ENCODE measurements around the gene ARHGEF12. TPM values are rescaled to one million over a fixed set of nuclear protein-coding genes. Genes with fewer than 3 reads are reported as not detected.

Gene ARHGEF12
- total and polyA plus RNA-seq, 4 donors: 19.0 to 243 (median 55.6) TPM

DNA sequence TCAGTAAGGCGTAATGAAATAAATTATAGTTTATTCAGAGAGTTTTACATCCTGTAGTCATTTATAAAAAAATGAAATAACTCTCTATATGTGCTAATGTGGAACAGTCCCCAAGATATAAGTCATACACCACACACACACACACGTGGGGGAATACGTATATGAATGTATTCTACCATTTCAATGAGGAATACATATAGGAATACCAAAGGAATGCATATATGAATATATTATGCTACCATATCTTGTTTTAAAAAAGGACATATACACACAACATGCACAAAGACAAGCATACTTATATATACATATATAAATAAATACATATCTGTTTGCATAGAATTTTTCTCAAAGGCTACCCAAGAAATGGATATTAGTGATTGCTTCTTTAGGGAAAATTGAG is 135.8 kb downstream of the ARHGEF12 start:
- DNase-seq (no peak), ATAC-seq (ENCODE audit: insufficient read depth, low FRiP score) (no peak)
- Histone ChIP-seq H3K27ac (ENCODE audit: low read depth in 1 of 2, low read length in 1 of 2) (no peak overlapping the region), H3K27me3 (ENCODE audit: control insufficient read depth in 3 of 3, insufficient read depth in 3 of 3, low read length in 2 of 3) (no peaks in the 10 kb centered on the region), H3K36me3 (ENCODE audit: control insufficient read depth in 4 of 4, insufficient read depth in 4 of 4, low read length in 4 of 4) (peaks cover 13 to 44% (median 36%) of the 10 kb centered on the region in 4 donors), H3K9ac (ENCODE audit: insufficient read depth in 1 of 2, low read length in 2 of 2) (no peak overlapping the region), H3K9me3 (ENCODE audit: control insufficient read depth in 4 of 4, insufficient read depth in 3 of 4, low read length in 3 of 4) (no peaks in the 10 kb centered on the region), H3K4me3 (no peak overlapping the region), H3K4me1 (ENCODE audit: control insufficient read depth in 5 of 5, insufficient read depth in 5 of 5, low read length in 5 of 5) (no peaks in the 10 kb centered on the region)
- no peak for TF ChIP-seq CTCF (IDR thresholded peaks at IDR 0.05; ENCODE audit: control extremely low read depth, extremely low read depth)
- 94 to 98% methylated on average over 3 of the region's 3 CpGs for WGBS, 2 donors

DNA sequence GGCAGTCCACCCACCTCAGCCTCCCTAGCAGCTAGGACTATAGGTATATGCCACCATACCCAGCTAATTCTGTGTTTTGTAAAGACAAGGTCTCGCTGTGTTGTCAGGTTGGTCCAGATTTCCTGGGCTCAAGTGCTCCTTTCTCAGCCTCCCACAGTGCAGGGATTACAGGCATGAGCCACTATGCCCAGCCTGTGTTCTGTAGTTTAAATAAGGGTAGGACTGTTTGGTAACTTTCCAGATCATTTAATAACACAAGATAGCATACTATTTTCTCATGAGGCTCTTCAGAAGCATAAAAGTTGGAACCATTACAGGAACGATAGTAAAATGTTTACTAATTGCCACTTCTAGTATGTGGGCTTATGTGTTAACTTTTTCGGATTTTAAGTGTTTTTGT is 137.3 kb downstream of the ARHGEF12 start:
- Histone ChIP-seq H3K27ac (ENCODE audit: low read depth in 1 of 2, low read length in 1 of 2) (no peak overlapping the region), H3K4me3 (no peak overlapping the region), H3K36me3 (ENCODE audit: control insufficient read depth in 4 of 4, insufficient read depth in 4 of 4, low read length in 4 of 4) (peaks cover 8 to 46% (median 39%) of the 10 kb centered on the region in 4 donors), H3K9me3 (ENCODE audit: control insufficient read depth in 4 of 4, insufficient read depth in 3 of 4, low read length in 3 of 4) (no peaks in the 10 kb centered on the region), H3K9ac (ENCODE audit: insufficient read depth in 1 of 2, low read length in 2 of 2) (no peak overlapping the region), H3K4me1 (ENCODE audit: control insufficient read depth in 5 of 5, insufficient read depth in 5 of 5, low read length in 5 of 5) (no peaks in the 10 kb centered on the region), H3K27me3 (ENCODE audit: control insufficient read depth in 3 of 3, insufficient read depth in 3 of 3, low read length in 2 of 3) (no peaks in the 10 kb centered on the region)
- DNase-seq (no peak), ATAC-seq (ENCODE audit: insufficient read depth, low FRiP score) (no peak)
- WGBS, 2 donors: 83 to 88% methylated on average over 3 of the region's 3 CpGs
- no peak for TF ChIP-seq CTCF (IDR thresholded peaks at IDR 0.05; ENCODE audit: control extremely low read depth, extremely low read depth)

GRCh38 chr11:120482149-120482548 is 145.9 kb downstream of the ARHGEF12 start:
- H3K9ac ChIP-seq (ENCODE audit: insufficient read depth in 1 of 2, low read length in 2 of 2): no peak overlapping the region
- 86 to 89% methylated on average over 6 of the region's 6 CpGs for WGBS, 2 donors
- ATAC-seq (ENCODE audit: insufficient read depth, low FRiP score): no peak
- H3K4me3 ChIP-seq: no peak overlapping the region
- TF ChIP-seq CTCF (IDR thresholded peaks at IDR 0.05; ENCODE audit: control extremely low read depth, extremely low read depth): no peak
- DNase-seq: no peak
- H3K9me3 ChIP-seq (ENCODE audit: control insufficient read depth in 4 of 4, insufficient read depth in 3 of 4, low read length in 3 of 4): no peaks in the 10 kb centered on the region
- peaks cover 26 to 55% (median 40%) of the 10 kb centered on the region in 4 donors for H3K36me3 ChIP-seq (ENCODE audit: control insufficient read depth in 4 of 4, insufficient read depth in 4 of 4, low read length in 4 of 4)
- H3K27me3 ChIP-seq (ENCODE audit: control insufficient read depth in 3 of 3, insufficient read depth in 3 of 3, low read length in 2 of 3): no peaks in the 10 kb centered on the region
- H3K27ac ChIP-seq (ENCODE audit: low read depth in 1 of 2, low read length in 1 of 2): no peak overlapping the region
- peaks cover 0 to 2% (median 0%) of the 10 kb centered on the region in 5 donors for H3K4me1 ChIP-seq (ENCODE audit: control insufficient read depth in 5 of 5, insufficient read depth in 5 of 5, low read length in 5 of 5)

DNA sequence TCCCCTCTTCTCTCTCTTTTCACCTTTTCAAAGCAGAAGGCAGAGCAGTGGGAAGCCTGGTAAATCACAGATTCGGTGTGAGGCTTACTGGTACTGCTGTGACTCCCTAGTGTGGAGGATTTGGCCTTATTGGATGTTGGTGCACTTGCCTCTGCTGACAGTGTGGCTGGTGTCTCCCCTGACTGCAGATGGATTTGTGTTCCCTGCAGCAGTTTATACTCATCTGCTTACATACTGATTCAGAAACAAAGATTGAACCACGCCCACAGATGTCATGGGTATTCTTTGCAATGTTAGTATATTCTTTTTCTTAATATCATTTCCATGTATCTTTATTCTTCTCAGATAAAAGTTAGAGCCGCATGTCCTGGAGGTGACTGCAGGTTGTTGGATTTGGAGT is 148.5 kb downstream of the ARHGEF12 start:
- 74 to 81% methylated on average over 3 of the region's 3 CpGs for whole genome bisulfite sequencing, 2 donors
- no peak overlapping the region for H3K9ac ChIP-seq (ENCODE audit: insufficient read depth in 1 of 2, low read length in 2 of 2)
- peaks cover 0 to 2% (median 0%) of the 10 kb centered on the region in 5 donors for H3K4me1 ChIP-seq (ENCODE audit: control insufficient read depth in 5 of 5, insufficient read depth in 5 of 5, low read length in 5 of 5)
- ATAC-seq (ENCODE audit: insufficient read depth, low FRiP score) (no peak), DNase-seq (no peak)
- H3K4me3 ChIP-seq: no peak overlapping the region
- peaks cover 20 to 44% (median 31%) of the 10 kb centered on the region in 4 donors for H3K36me3 ChIP-seq (ENCODE audit: control insufficient read depth in 4 of 4, insufficient read depth in 4 of 4, low read length in 4 of 4)
- no peak for TF ChIP-seq CTCF (IDR thresholded peaks at IDR 0.05; ENCODE audit: control extremely low read depth, extremely low read depth)
- H3K27ac ChIP-seq (ENCODE audit: low read depth in 1 of 2, low read length in 1 of 2): no peak overlapping the region
- no peaks in the 10 kb centered on the region for H3K27me3 ChIP-seq (ENCODE audit: control insufficient read depth in 3 of 3, insufficient read depth in 3 of 3, low read length in 2 of 3)
- H3K9me3 ChIP-seq (ENCODE audit: control insufficient read depth in 4 of 4, insufficient read depth in 3 of 4, low read length in 3 of 4): no peaks in the 10 kb centered on the region

Measured in lung (tissue), 12 donors.